ENCODE measurements around the gene MCUR1. TPM values are rescaled to one million over a fixed set of nuclear protein-coding genes. Genes with fewer than 3 reads are reported as not detected.
A peak's percentile ranks its signal among the peaks of the same experiment; 100 is the strongest.

The MCUR1 gene
- total RNA-seq, 1 experiment from 2014 or later = 64.8 TPM

DNA sequence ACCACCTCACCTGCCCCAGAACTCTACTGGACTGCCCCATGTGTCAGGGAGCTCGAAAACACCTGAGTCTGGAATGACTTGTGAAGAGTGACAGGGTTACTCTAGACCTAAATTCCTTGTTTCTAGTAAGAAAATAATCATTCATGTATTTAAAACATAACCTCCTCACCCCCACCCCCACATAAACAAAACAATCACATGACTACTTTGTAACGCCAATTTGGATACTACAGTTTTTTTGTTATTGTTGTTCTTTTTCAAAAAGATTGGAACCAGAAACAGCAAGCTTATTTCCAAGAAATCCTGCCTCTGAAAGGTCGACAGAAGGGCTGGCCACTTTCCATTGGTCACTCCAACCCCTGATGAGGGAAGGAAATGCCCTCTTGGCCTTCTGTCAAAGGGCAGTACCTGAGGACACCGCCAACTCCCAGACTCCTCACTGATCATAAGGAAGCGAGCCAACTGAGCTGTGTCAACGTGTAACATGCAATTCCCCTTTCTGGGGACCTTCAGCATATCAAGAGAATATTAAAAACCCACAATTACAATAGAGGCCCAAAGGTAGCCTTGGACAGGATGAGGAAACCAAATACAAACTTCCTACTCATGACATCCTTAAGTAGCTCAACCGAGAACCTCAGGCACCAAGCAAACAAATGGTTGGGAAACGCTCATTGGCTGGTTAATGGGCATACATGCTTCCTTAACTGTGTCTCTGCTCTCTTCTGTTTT is 2.6 kb downstream of the MCUR1 start:
- BruUV-seq (replicated peaks) = no TSS peak
- TF ChIP-seq, protein P1, sequence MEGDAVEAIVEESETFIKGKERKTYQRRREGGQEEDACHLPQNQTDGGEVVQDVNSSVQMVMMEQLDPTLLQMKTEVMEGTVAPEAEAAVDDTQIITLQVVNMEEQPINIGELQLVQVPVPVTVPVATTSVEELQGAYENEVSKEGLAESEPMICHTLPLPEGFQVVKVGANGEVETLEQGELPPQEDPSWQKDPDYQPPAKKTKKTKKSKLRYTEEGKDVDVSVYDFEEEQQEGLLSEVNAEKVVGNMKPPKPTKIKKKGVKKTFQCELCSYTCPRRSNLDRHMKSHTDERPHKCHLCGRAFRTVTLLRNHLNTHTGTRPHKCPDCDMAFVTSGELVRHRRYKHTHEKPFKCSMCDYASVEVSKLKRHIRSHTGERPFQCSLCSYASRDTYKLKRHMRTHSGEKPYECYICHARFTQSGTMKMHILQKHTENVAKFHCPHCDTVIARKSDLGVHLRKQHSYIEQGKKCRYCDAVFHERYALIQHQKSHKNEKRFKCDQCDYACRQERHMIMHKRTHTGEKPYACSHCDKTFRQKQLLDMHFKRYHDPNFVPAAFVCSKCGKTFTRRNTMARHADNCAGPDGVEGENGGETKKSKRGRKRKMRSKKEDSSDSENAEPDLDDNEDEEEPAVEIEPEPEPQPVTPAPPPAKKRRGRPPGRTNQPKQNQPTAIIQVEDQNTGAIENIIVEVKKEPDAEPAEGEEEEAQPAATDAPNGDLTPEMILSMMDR (IDR thresholded peaks at IDR 0.05; ENCODE audit: insufficient read depth in 1 of 2, low read depth in 1 of 2, low read length in 1 of 2, severe bottlenecking in 1 of 2, unreplicated experiment in 1 of 2) = no peak
- CTCF ChIA-PET = no interaction called here
- intact Hi-C loops (cut with micrococcal nuclease; ENCODE audit: unreplicated experiment) = no loop called here
- H3K4me3 ChIP-seq (ENCODE audit: low read depth, low read length) = no peak overlapping the region
- Mint-ChIP-seq H3K4me3 (ENCODE audit: unreplicated experiment) (peak overlapping the region; percentile 94), H3K4me1 (ENCODE audit: low read depth, unreplicated experiment) (peaks cover 26% of the 10 kb centered on the region), H3K36me3 (ENCODE audit: insufficient read depth, unreplicated experiment) (peaks cover 41% of the 10 kb centered on the region), H3K9me3 (ENCODE audit: unreplicated experiment) (no peaks in the 10 kb centered on the region), H3K27ac (ENCODE audit: unreplicated experiment) (no peak overlapping the region), H3K27me3 (ENCODE audit: insufficient read depth, unreplicated experiment) (no peaks in the 10 kb centered on the region)
- H3K27me3 ChIP-seq (replicated peaks; ENCODE audit: control insufficient read depth, insufficient read depth, low read length) = no peaks in the 10 kb centered on the region
- H3K4me1 ChIP-seq = peaks cover 23% of the 10 kb centered on the region
- no peaks in the 10 kb centered on the region for H3K9me3 ChIP-seq
- no peaks in the 10 kb centered on the region for H3K36me3 ChIP-seq (ENCODE audit: control insufficient read depth, insufficient read depth, low read length)
- POLR2A ChIA-PET = no interaction called here
- DNase-seq = no peak

DNA sequence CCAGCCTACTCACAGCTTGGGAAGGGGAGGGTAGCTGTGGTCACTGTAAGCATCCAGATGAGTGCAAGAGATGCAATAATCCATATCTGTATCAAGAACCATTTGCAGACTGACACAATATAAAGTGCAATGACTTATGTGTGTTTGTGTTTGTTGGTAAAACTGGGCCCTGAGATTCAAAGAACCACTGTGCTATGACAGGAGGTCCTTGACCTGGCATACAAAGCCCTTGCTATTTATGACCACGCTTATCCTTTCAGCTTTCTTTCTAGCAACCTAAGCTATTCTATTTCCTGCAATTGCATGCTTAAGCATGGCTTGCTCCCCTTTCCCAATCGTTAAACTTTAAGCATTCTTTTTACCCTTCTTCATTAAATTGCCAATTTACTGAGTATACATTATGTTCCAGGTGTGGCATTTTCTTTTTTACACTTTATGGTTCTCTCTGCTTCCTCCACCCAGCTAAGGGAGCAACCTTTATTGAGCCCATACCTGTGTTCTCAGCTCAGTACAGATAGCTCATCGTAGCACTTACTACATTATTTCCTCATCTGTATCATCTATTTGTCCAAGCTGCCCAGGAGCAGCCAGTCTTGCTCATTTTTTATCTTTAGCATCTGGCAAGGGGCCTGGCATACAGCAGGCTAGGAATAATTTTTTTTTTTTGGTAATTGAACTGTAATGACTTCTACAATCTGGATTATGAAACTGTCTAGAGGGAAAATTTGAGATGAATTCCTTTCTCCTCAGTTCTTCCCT is 3.5 kb downstream of the MCUR1 start:
- Histone ChIP-seq H3K9me3 (no peaks in the 10 kb centered on the region), H3K4me3 (ENCODE audit: low read depth, low read length) (no peak overlapping the region), H3K27me3 (replicated peaks; ENCODE audit: control insufficient read depth, insufficient read depth, low read length) (no peaks in the 10 kb centered on the region), H3K4me1 (peaks cover 23% of the 10 kb centered on the region), H3K36me3 (ENCODE audit: control insufficient read depth, insufficient read depth, low read length) (no peaks in the 10 kb centered on the region)
- H3K4me1 Mint-ChIP-seq (ENCODE audit: low read depth, unreplicated experiment) = peaks cover 26% of the 10 kb centered on the region
- intact Hi-C loops (cut with micrococcal nuclease; ENCODE audit: unreplicated experiment) = no loop called here
- no peak overlapping the region for H3K27ac Mint-ChIP-seq (ENCODE audit: unreplicated experiment)
- POLR2A ChIA-PET = no interaction called here
- DNase-seq = no peak
- peak overlapping the region; percentile 17 for H3K4me3 Mint-ChIP-seq (ENCODE audit: unreplicated experiment)
- CTCF ChIA-PET = interaction anchor here (1.0 kb wide), 1 partner anchor 236 kb away, joined by 4 read pairs; no protein-coding TSS in a partner anchor
- TF ChIP-seq, protein P1 (IDR thresholded peaks at IDR 0.05; ENCODE audit: insufficient read depth in 1 of 2, low read depth in 1 of 2, low read length in 1 of 2, severe bottlenecking in 1 of 2, unreplicated experiment in 1 of 2) = no peak
- BruUV-seq (replicated peaks) = no TSS peak
- peaks cover 47% of the 10 kb centered on the region for H3K36me3 Mint-ChIP-seq (ENCODE audit: insufficient read depth, unreplicated experiment)
- no peaks in the 10 kb centered on the region for H3K9me3 Mint-ChIP-seq (ENCODE audit: unreplicated experiment)
- no peaks in the 10 kb centered on the region for H3K27me3 Mint-ChIP-seq (ENCODE audit: insufficient read depth, unreplicated experiment)

DNA sequence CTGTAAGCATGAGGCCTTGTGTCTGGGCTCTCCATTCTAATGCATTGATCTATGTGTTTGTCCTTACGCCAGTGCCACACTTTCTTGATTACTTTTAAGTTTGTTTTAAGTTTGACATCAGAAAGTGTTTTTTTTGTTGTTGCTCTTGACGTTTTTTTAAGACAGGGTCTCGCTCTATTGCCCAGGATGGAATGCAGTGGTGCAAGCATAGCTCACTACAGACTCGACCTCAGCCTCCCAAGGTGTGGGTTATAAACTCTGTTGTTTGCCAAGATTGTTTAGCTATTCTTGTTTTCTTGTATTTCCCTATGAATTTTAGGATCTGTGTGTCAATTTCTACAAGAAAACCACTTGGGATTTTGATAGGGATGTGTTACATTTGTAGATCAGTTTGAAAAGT is 5.6 kb downstream of the MCUR1 start:
- peaks cover 68% of the 10 kb centered on the region for H3K36me3 Mint-ChIP-seq (ENCODE audit: insufficient read depth, unreplicated experiment)
- no peak for DNase-seq
- BruUV-seq (replicated peaks) = no TSS peak
- peaks cover 18% of the 10 kb centered on the region for H3K4me1 ChIP-seq
- no peaks in the 10 kb centered on the region for H3K9me3 Mint-ChIP-seq (ENCODE audit: unreplicated experiment)
- no peak overlapping the region for H3K4me3 Mint-ChIP-seq (ENCODE audit: unreplicated experiment)
- POLR2A ChIA-PET = no interaction called here
- no peak overlapping the region for H3K27ac Mint-ChIP-seq (ENCODE audit: unreplicated experiment)
- no peaks in the 10 kb centered on the region for H3K36me3 ChIP-seq (ENCODE audit: control insufficient read depth, insufficient read depth, low read length)
- H3K27me3 ChIP-seq (replicated peaks; ENCODE audit: control insufficient read depth, insufficient read depth, low read length) = no peaks in the 10 kb centered on the region
- no peak overlapping the region for H3K4me3 ChIP-seq (ENCODE audit: low read depth, low read length)
- intact Hi-C loops (cut with micrococcal nuclease; ENCODE audit: unreplicated experiment) = no loop called here
- H3K4me1 Mint-ChIP-seq (ENCODE audit: low read depth, unreplicated experiment) = peaks cover 26% of the 10 kb centered on the region
- no peaks in the 10 kb centered on the region for H3K9me3 ChIP-seq
- CTCF ChIA-PET = no interaction called here
- H3K27me3 Mint-ChIP-seq (ENCODE audit: insufficient read depth, unreplicated experiment) = no peaks in the 10 kb centered on the region
- TF ChIP-seq, protein P1 (IDR thresholded peaks at IDR 0.05; ENCODE audit: insufficient read depth in 1 of 2, low read depth in 1 of 2, low read length in 1 of 2, severe bottlenecking in 1 of 2, unreplicated experiment in 1 of 2) = no peak

Data from Caco-2 (cell line).